Measurements from ENCODE around the gene EIF3D. TPM values are rescaled to one million over a fixed set of nuclear protein-coding genes. Genes with fewer than 3 reads are reported as not detected.

The EIF3D gene
- total and polyA plus RNA-seq, 2 of the 4 experiments (the other 2 are of a cell fraction): 339 to 746 TPM

DNA sequence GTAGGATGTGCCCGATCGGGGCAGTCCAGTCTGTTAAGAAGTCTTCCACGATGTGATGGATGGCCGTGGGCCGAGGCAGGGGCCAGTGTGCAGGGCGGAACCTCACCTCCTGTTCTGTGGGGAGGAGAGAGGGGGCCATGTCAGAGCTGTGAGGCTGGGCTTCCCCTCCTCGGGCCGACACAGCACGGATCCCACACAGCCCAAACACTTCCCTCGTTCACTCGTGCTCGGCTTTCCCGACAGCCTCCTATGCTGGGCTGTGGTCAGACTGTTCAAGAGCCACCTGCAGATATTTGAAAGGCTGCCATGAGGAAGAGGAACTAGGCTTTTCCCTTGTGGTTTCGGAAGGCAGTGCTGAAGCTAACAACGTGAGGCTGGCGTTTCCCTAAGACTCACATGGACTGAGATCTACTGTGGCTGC, 35.3 kb downstream of the EIF3D start:
- ATAC-seq (ENCODE audit: low read depth): no peak

More for the DNA sequence above, 35.3 kb downstream of the EIF3D start:
- H2AFZ ChIP-seq (replicated peaks; ENCODE audit: low read length, poor library complexity): no peak overlapping the region
- H4K5ac ChIP-seq (ENCODE audit: low read depth, low read length): no peak overlapping the region
- TF ChIP-seq NFE2L2 (IDR thresholded peaks at IDR 0.05; ENCODE audit: low read depth, low read length): no peak
- no peak for TF ChIP-seq MAZ (IDR thresholded peaks at IDR 0.05; ENCODE audit: borderline replicate concordance, low read depth, low read length)
- TF ChIP-seq, protein P1, sequence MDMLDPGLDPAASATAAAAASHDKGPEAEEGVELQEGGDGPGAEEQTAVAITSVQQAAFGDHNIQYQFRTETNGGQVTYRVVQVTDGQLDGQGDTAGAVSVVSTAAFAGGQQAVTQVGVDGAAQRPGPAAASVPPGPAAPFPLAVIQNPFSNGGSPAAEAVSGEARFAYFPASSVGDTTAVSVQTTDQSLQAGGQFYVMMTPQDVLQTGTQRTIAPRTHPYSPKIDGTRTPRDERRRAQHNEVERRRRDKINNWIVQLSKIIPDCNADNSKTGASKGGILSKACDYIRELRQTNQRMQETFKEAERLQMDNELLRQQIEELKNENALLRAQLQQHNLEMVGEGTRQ (IDR thresholded peaks at IDR 0.05; ENCODE audit: low read depth, low read length): no peak
- no peak for TF ChIP-seq RAD21 (IDR thresholded peaks at IDR 0.05; ENCODE audit: low read length)
- TF ChIP-seq SMC3 (IDR thresholded peaks at IDR 0.05; ENCODE audit: low read depth, low read length): no peak
- no peak for TF ChIP-seq MXI1 (IDR thresholded peaks at IDR 0.05; ENCODE audit: borderline replicate concordance, low read depth, low read length)
- TF ChIP-seq POLR2A (IDR thresholded peaks at IDR 0.05; ENCODE audit: low read depth, low read length): no peak
- no peak for TF ChIP-seq RCOR1 (IDR thresholded peaks at IDR 0.05; ENCODE audit: insufficient replicate concordance, low read length)
- no peak for TF ChIP-seq FOS (IDR thresholded peaks at IDR 0.05; ENCODE audit: low read depth, low read length)
- TF ChIP-seq CHD1 (IDR thresholded peaks at IDR 0.05; ENCODE audit: low read depth, low read length): no peak
- no peak for TF ChIP-seq BHLHE40 (IDR thresholded peaks at IDR 0.05; ENCODE audit: low read depth, low read length)
- no peak for TF ChIP-seq MAFK (IDR thresholded peaks at IDR 0.05; ENCODE audit: low read depth, low read length)
- no peak for TF ChIP-seq CEBPB (IDR thresholded peaks at IDR 0.05; ENCODE audit: low read depth, low read length)
- TF ChIP-seq, protein P2, sequence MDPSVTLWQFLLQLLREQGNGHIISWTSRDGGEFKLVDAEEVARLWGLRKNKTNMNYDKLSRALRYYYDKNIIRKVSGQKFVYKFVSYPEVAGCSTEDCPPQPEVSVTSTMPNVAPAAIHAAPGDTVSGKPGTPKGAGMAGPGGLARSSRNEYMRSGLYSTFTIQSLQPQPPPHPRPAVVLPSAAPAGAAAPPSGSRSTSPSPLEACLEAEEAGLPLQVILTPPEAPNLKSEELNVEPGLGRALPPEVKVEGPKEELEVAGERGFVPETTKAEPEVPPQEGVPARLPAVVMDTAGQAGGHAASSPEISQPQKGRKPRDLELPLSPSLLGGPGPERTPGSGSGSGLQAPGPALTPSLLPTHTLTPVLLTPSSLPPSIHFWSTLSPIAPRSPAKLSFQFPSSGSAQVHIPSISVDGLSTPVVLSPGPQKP (IDR thresholded peaks at IDR 0.05; ENCODE audit: borderline replicate concordance, low read depth, low read length): no peak
- TF ChIP-seq, protein P3, sequence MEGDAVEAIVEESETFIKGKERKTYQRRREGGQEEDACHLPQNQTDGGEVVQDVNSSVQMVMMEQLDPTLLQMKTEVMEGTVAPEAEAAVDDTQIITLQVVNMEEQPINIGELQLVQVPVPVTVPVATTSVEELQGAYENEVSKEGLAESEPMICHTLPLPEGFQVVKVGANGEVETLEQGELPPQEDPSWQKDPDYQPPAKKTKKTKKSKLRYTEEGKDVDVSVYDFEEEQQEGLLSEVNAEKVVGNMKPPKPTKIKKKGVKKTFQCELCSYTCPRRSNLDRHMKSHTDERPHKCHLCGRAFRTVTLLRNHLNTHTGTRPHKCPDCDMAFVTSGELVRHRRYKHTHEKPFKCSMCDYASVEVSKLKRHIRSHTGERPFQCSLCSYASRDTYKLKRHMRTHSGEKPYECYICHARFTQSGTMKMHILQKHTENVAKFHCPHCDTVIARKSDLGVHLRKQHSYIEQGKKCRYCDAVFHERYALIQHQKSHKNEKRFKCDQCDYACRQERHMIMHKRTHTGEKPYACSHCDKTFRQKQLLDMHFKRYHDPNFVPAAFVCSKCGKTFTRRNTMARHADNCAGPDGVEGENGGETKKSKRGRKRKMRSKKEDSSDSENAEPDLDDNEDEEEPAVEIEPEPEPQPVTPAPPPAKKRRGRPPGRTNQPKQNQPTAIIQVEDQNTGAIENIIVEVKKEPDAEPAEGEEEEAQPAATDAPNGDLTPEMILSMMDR (conservative IDR thresholded peaks at IDR 0.05; ENCODE audit: low read depth, low read length): no peak
- TF ChIP-seq RFX5 (IDR thresholded peaks at IDR 0.05; ENCODE audit: low read depth, low read length): no peak
- H4K91ac ChIP-seq (ENCODE audit: insufficient read depth, low read depth, low read length): no peak overlapping the region
- 84% methylated on average over 5 of the region's 16 CpGs; no CpG with 5 or more reads in 1 of the 2 experiments for WGBS, 2 experiments (ENCODE audit: extremely low coverage in 2 of 2, insufficient read length in 1 of 2)
- H2BK20ac ChIP-seq (ENCODE audit: low read depth, low read length): no peak overlapping the region
- no peak overlapping the region for H3K4ac ChIP-seq (ENCODE audit: low read depth, low read length)
- no peak for DNase-seq
- POLR2A ChIA-PET (ENCODE audit: unreplicated experiment): no interaction called here
- peaks cover 13% of the 10 kb centered on the region for H3K36me3 ChIP-seq (ENCODE audit: control insufficient read depth, insufficient read depth, low read length)
- no peak overlapping the region for H3K4me2 ChIP-seq (ENCODE audit: low read depth, low read length)
- peaks cover 4% of the 10 kb centered on the region; the same call in 1 of the 2 replicates for H3K9me1 ChIP-seq (ENCODE audit: insufficient read depth, low read length)
- no peaks in the 10 kb centered on the region for H3K9me3 ChIP-seq (ENCODE audit: control insufficient read depth, insufficient read depth, low read length)
- H3K18ac ChIP-seq (ENCODE audit: low read depth, low read length): no peak overlapping the region
- H2BK15ac ChIP-seq (ENCODE audit: low read depth, low read length): no peak overlapping the region
- no peak overlapping the region for H3K56ac ChIP-seq (ENCODE audit: extremely low read depth, insufficient read depth, low read length)
- H3K23ac ChIP-seq (ENCODE audit: low read depth, low read length): no peak overlapping the region
- H3K4me1 ChIP-seq (ENCODE audit: control insufficient read depth, insufficient read depth, low read length): peaks cover 5% of the 10 kb centered on the region
- dilution Hi-C loops (cut with HindIII; ENCODE audit: low sequenced_read_pairs, unreplicated experiment): no loop called here
- CTCF ChIA-PET: interaction anchor here (0.6 to 1.2 kb wide), 2 partner anchors 9 to 17 kb away, joined by 3 to 4 read pairs; no protein-coding TSS in a partner anchor
- no peak overlapping the region for H3K9ac ChIP-seq (ENCODE audit: low read depth, low read length)
- H3K4me3 ChIP-seq (ENCODE audit: insufficient read depth, low read depth, low read length): no peak overlapping the region
- H3K27ac ChIP-seq (ENCODE audit: insufficient read depth, low read length): no peak overlapping the region
- BruUV-seq (replicated peaks): no TSS peak
- H2BK5ac ChIP-seq (ENCODE audit: low read depth, low read length, poor library complexity, severe bottlenecking): no peak overlapping the region
- H2AK9ac ChIP-seq (replicated peaks; ENCODE audit: low read depth, low read length, poor library complexity): no peak overlapping the region
- in situ Hi-C loops (cut with MboI; ENCODE audit: low sequenced_read_pairs): no loop called here
- H3K14ac ChIP-seq (replicated peaks; ENCODE audit: low read depth, low read length): no peak overlapping the region
- no peak overlapping the region for H2BK120ac ChIP-seq (ENCODE audit: low read depth, low read length)
- no peaks in the 10 kb centered on the region for H4K20me1 ChIP-seq (ENCODE audit: insufficient read depth, low read length)
- no peak overlapping the region for H4K8ac ChIP-seq (ENCODE audit: low read depth in 2 of 2, low read length in 2 of 2)
- no peak overlapping the region for H2AK5ac ChIP-seq (ENCODE audit: low read depth, low read length)
- no peaks in the 10 kb centered on the region for H3K27me3 ChIP-seq (ENCODE audit: control insufficient read depth, insufficient read depth, low read length)
- intact Hi-C loops (cut with micrococcal nuclease): no loop called here
- no peaks in the 10 kb centered on the region for H3K79me1 ChIP-seq (ENCODE audit: low read depth in 1 of 2, low read length in 2 of 2)

All from IMR-90 (cell line).